Measurements from ENCODE around the gene JARID2. TPM values are rescaled to one million over a fixed set of nuclear protein-coding genes. Genes with fewer than 3 reads are reported as not detected.

Gene JARID2
- 10 to 100 TPM in 1 of 2 donors, 1 to 10 TPM in 1; 9.1 to 10.7 TPM for total RNA-seq

DNA sequence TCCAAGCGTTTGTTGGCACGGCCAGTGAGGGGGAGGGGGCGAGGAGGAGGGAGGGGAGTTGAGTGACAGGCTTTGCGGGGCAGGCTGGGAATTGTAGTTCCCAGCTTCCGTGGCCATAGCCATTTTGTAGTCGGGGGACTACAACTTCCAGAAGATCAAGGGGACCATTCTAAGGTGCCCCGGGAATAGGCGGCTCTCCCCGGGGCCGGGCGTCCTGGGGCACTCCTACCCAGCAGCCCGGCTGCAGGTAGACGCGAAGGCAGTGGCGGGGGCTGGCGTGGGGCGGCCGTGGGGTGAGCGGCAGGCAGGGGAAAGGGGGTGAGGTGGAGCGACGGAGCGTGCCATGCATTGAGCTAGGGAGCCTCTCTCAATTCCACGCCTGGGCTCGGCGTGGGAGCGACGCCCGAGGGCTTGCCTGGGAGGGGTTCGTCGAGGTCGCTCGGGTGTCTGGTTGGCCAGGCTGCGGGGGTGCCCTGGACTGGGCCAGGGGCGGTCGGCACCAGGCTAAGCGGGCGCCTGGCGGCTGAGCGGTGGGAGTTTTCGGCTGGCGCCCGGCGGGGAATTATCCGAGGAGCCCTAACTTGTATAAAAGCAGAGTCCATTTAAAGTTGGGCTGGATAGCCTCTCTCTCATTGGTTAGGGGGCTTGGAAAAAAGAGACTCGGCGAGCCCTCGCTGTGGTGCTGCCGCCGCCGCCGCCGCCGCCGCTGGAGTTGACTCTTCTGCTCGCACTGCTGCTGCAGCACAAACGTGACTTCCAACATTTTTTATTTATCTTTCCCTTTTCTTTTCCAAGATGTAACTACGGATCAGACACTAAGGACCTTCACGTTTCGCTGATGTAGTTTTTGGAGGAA is at the start of gene JARID2:
Gene JARID2, plus strand, starts transcription at position 709 of the 856 bp plus-strand sequence. CDS start 471 bp downstream, outside the sequence.
- Histone ChIP-seq H3K9ac (ENCODE audit: low read depth in 2 of 2, low read length in 2 of 2) (peak within 1 kb of the TSS; percentile 72 to 85), H3K4me1 (no peaks in the 10 kb centered on the region), H3K27ac (peak within 1 kb of the TSS; percentile 90), H3K27me3 (no peaks in the 10 kb centered on the region), H3K4me3 (peak within 1 kb of the TSS; percentile 62), H3K36me3 (no peaks in the 10 kb centered on the region), H3K9me3 (no peaks in the 10 kb centered on the region)
- intact Hi-C loops (cut with DNase I): no loop called here
- TF ChIP-seq CTCF (IDR thresholded peaks at IDR 0.05): no peak
- DNase-seq: peak; percentile 100

DNA sequence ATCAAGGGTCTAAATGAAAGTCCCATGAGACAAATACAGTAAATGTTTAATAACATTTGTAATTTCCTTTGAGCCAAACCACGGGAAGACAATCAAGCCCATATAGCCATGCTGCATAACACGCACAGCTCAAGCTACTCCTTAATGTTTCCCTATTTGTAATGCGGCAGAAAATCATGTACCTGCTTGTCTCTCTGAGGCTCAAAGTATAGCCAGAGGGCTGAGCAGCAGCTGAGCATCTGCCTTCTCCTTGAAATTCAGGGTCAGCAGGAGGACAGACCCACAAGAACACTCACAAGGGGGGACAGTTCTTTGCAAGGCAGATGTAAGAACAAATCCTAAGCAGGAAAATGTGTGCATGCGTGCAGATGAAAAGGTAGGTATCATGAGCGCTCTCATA is 45.8 kb upstream of the JARID2 start:
- no peak for DNase-seq
- no peaks in the 10 kb centered on the region for H3K4me1 ChIP-seq
- no peaks in the 10 kb centered on the region for H3K36me3 ChIP-seq
- no peak overlapping the region for H3K27ac ChIP-seq
- H3K9ac ChIP-seq (ENCODE audit: low read depth in 2 of 2, low read length in 2 of 2): no peak overlapping the region
- H3K9me3 ChIP-seq: no peaks in the 10 kb centered on the region
- H3K4me3 ChIP-seq: no peak overlapping the region
- intact Hi-C loops (cut with DNase I): no loop called here
- no peaks in the 10 kb centered on the region for H3K27me3 ChIP-seq
- TF ChIP-seq CTCF (IDR thresholded peaks at IDR 0.05): no peak

- DNase-seq: no peak
- intact Hi-C loops (cut with DNase I): no loop called here
- H3K4me1 ChIP-seq: no peaks in the 10 kb centered on the region
Observed at GRCh38 chr6:15205321-15205720, 40.5 kb upstream of the JARID2 start.

GRCh38 chr6:15206887-15207286 is 39.0 kb upstream of the JARID2 start:
- intact Hi-C loops (cut with DNase I): no loop called here
- no peaks in the 10 kb centered on the region for H3K4me1 ChIP-seq
- TF ChIP-seq CTCF (IDR thresholded peaks at IDR 0.05): no peak
- H3K9ac ChIP-seq (ENCODE audit: low read depth in 2 of 2, low read length in 2 of 2): no peak overlapping the region
- no peaks in the 10 kb centered on the region for H3K27me3 ChIP-seq
- no peak for DNase-seq
- H3K9me3 ChIP-seq: no peaks in the 10 kb centered on the region
- H3K27ac ChIP-seq: no peak overlapping the region
- H3K4me3 ChIP-seq: no peak overlapping the region
- no peaks in the 10 kb centered on the region for H3K36me3 ChIP-seq

More at GRCh38 chr6:15205321-15205720, 40.5 kb upstream of the JARID2 start:
- Histone ChIP-seq H3K36me3 (no peaks in the 10 kb centered on the region), H3K9ac (ENCODE audit: low read depth in 2 of 2, low read length in 2 of 2) (no peak overlapping the region), H3K27me3 (no peaks in the 10 kb centered on the region), H3K4me3 (no peak overlapping the region), H3K27ac (no peak overlapping the region), H3K9me3 (no peaks in the 10 kb centered on the region)
- TF ChIP-seq CTCF (IDR thresholded peaks at IDR 0.05): no peak

DNA sequence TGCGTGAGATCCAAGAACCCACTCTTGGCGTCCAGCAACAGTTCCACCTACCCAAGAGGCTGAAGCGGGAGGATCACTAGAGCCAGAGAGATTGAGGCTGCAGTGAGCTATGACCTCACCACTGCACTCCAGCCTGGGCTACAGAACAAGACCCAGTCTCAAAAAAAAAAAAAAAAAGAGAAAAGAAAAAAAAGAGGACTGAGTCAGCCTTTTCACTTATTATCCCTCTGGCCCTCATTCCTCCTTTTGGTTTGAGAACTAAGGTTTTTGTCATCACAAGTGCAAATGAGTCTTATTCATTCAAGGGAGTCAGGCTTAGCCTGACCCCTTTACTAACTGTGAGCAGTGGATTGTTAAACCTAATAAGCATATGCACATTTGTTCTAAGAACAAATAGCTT is 37.9 kb upstream of the JARID2 start:
- intact Hi-C loops (cut with DNase I): no loop called here
- H3K27me3 ChIP-seq: no peaks in the 10 kb centered on the region

More for the DNA sequence above, 37.9 kb upstream of the JARID2 start:
- no peak overlapping the region for H3K27ac ChIP-seq
- no peak for DNase-seq
- H3K9ac ChIP-seq (ENCODE audit: low read depth in 2 of 2, low read length in 2 of 2): no peak overlapping the region
- H3K4me3 ChIP-seq: no peak overlapping the region
- TF ChIP-seq CTCF (IDR thresholded peaks at IDR 0.05): no peak
- no peaks in the 10 kb centered on the region for H3K36me3 ChIP-seq
- no peaks in the 10 kb centered on the region for H3K9me3 ChIP-seq
- no peaks in the 10 kb centered on the region for H3K4me1 ChIP-seq

Measured in colonic mucosa (tissue), 4 donors.